ENCODE measurements around the gene NBEAL2. TPM values are rescaled to one million over a fixed set of nuclear protein-coding genes. Genes with fewer than 3 reads are reported as not detected.

The NBEAL2 gene
- total RNA-seq, 1 experiment from 2014 or later: 15.7 TPM

DNA sequence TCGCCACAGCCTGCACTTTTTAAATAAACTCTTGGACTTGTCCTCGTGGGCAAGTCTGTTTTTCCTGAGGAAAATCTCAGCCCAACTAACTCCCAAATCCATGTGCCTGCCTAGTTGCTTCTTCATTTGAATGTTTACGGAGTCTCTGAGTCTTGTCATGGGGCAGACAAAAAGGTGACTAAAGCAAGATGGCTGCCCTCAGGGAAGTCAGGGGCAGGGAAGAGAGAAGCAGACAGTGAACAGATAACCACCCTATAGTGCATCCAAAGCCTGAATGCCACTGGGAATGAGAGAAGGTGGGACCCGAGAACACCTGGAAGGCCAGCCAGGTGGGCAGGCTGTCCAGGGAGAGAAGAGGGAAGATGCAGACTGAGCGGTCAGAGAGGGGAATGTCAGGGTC lies 24.3 kb upstream of the NBEAL2 start:
- no peaks in the 10 kb centered on the region for H3K9me3 ChIP-seq (ENCODE audit: low read depth, low read length, poor library complexity, severe bottlenecking)
- no peaks in the 10 kb centered on the region for H3K27me3 ChIP-seq (replicated peaks; ENCODE audit: insufficient read depth, low read depth, low read length, poor library complexity)
- POLR2A ChIA-PET (ENCODE audit: low non-redundant PET): no interaction called here
- H3K4me3 ChIP-seq (ENCODE audit: low read depth, low read length, poor library complexity, severe bottlenecking): no peak overlapping the region
- BruUV-seq (replicated peaks): no TSS peak
- DNase-seq (ENCODE audit: low spot score): no peak
- H3K27ac ChIP-seq (ENCODE audit: low read depth, low read length, poor library complexity, severe bottlenecking): no peak overlapping the region
- intact Hi-C loops (cut with micrococcal nuclease; ENCODE audit: unreplicated experiment): no loop called here
- CTCF ChIA-PET: no interaction called here
- H3K4me1 ChIP-seq (ENCODE audit: insufficient read depth, low read length, poor library complexity, severe bottlenecking): no peaks in the 10 kb centered on the region
- H3K36me3 ChIP-seq (ENCODE audit: insufficient read depth, low read length, poor library complexity, severe bottlenecking): no peaks in the 10 kb centered on the region
- TF ChIP-seq, protein P1, sequence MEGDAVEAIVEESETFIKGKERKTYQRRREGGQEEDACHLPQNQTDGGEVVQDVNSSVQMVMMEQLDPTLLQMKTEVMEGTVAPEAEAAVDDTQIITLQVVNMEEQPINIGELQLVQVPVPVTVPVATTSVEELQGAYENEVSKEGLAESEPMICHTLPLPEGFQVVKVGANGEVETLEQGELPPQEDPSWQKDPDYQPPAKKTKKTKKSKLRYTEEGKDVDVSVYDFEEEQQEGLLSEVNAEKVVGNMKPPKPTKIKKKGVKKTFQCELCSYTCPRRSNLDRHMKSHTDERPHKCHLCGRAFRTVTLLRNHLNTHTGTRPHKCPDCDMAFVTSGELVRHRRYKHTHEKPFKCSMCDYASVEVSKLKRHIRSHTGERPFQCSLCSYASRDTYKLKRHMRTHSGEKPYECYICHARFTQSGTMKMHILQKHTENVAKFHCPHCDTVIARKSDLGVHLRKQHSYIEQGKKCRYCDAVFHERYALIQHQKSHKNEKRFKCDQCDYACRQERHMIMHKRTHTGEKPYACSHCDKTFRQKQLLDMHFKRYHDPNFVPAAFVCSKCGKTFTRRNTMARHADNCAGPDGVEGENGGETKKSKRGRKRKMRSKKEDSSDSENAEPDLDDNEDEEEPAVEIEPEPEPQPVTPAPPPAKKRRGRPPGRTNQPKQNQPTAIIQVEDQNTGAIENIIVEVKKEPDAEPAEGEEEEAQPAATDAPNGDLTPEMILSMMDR (conservative IDR thresholded peaks at IDR 0.05; ENCODE audit: low read depth, low read length): no peak
- no peak for TF ChIP-seq EZH2 (IDR thresholded peaks at IDR 0.05; ENCODE audit: borderline replicate concordance, low read depth, low read length, poor library complexity, severe bottlenecking)

DNA sequence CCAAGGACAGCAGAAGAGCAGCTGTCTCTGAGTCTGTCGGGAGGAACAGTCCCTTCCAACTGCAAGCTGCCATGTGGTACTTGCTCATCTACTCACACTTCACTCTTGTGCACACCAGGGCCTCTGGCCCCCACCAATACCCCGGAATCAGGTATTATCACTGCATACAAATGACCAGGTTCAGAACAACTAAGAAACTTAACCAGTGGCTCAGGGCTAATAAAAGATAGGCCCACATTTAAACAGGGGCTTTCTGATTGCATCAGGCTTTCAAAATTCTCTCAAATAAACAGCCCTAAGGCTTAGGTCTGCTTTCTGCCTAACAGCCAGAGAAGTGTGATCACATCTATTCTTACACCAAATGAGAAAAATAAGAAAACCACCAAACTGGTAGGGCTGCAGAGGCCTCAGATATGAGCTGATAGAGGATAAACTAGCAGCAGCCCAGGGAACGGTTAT lies 23.6 kb upstream of the NBEAL2 start:
- intact Hi-C loops (cut with micrococcal nuclease; ENCODE audit: unreplicated experiment): no loop called here
- POLR2A ChIA-PET (ENCODE audit: low non-redundant PET): no interaction called here
- no TSS peak for BruUV-seq (replicated peaks)

DNA sequence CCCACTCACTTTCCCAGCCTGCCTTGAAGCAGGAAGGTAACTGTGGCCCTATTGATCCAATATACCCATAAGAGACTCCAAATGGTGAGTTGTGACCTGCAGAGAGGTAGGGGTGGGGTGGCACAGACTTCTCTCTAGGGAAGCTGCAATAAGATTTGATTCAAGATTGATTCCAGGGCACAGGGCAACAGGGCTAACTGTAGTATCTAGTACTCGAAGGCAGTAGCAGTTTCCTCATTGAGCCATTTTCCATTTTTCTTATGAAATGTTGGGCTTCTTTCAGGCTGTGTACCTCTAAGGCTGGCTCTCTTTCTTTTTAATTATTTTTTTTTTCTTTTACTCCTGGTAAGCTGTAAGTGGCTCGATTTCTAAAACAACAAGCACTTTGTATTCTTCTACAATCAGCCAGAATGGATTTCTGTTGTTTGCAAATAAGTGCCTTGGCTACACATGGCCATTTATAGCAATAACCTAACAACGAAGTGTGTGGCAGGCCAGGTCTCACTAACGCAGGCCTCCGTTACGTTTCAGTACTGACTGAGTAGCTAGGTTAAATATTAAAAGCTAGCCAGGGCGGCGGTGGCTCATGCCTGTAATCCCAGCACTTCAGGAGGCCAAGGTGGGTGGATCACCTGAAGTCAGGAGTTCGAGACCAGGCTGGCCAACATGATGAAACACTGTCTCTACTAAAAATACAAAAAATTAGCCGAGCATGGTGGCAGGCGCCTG lies 22.2 kb upstream of the NBEAL2 start:
- CTCF ChIA-PET: no interaction called here
- no peaks in the 10 kb centered on the region for H3K27me3 ChIP-seq (replicated peaks; ENCODE audit: insufficient read depth, low read depth, low read length, poor library complexity)
- POLR2A ChIA-PET (ENCODE audit: low non-redundant PET): no interaction called here
- H3K36me3 ChIP-seq (ENCODE audit: insufficient read depth, low read length, poor library complexity, severe bottlenecking): no peaks in the 10 kb centered on the region
- TF ChIP-seq EZH2 (IDR thresholded peaks at IDR 0.05; ENCODE audit: borderline replicate concordance, low read depth, low read length, poor library complexity, severe bottlenecking): no peak
- TF ChIP-seq, protein P1 (conservative IDR thresholded peaks at IDR 0.05; ENCODE audit: low read depth, low read length): no peak
- H3K9me3 ChIP-seq (ENCODE audit: low read depth, low read length, poor library complexity, severe bottlenecking): no peaks in the 10 kb centered on the region
- no peak for DNase-seq (ENCODE audit: low spot score)
- intact Hi-C loops (cut with micrococcal nuclease; ENCODE audit: unreplicated experiment): no loop called here
- no TSS peak for BruUV-seq (replicated peaks)
- H3K4me3 ChIP-seq (ENCODE audit: low read depth, low read length, poor library complexity, severe bottlenecking): no peak overlapping the region
- H3K4me1 ChIP-seq (ENCODE audit: insufficient read depth, low read length, poor library complexity, severe bottlenecking): no peaks in the 10 kb centered on the region
- no peak overlapping the region for H3K27ac ChIP-seq (ENCODE audit: low read depth, low read length, poor library complexity, severe bottlenecking)

More for the DNA sequence above, 23.6 kb upstream of the NBEAL2 start:
- DNase-seq (ENCODE audit: low spot score): no peak
- no peaks in the 10 kb centered on the region for H3K9me3 ChIP-seq (ENCODE audit: low read depth, low read length, poor library complexity, severe bottlenecking)
- TF ChIP-seq, protein P1 (conservative IDR thresholded peaks at IDR 0.05; ENCODE audit: low read depth, low read length): no peak
- no peak for TF ChIP-seq EZH2 (IDR thresholded peaks at IDR 0.05; ENCODE audit: borderline replicate concordance, low read depth, low read length, poor library complexity, severe bottlenecking)
- H3K4me1 ChIP-seq (ENCODE audit: insufficient read depth, low read length, poor library complexity, severe bottlenecking): no peaks in the 10 kb centered on the region
- H3K4me3 ChIP-seq (ENCODE audit: low read depth, low read length, poor library complexity, severe bottlenecking): no peak overlapping the region
- peak overlapping the region; percentile 16 for H3K27ac ChIP-seq (ENCODE audit: low read depth, low read length, poor library complexity, severe bottlenecking)
- H3K36me3 ChIP-seq (ENCODE audit: insufficient read depth, low read length, poor library complexity, severe bottlenecking): no peaks in the 10 kb centered on the region
- H3K27me3 ChIP-seq (replicated peaks; ENCODE audit: insufficient read depth, low read depth, low read length, poor library complexity): no peaks in the 10 kb centered on the region
- CTCF ChIA-PET: no interaction called here

Data from A673 (cell line).